ENCODE data around the gene CDH13.

CDH13 gene

GRCh38 chr16:83437036-83437435, 810.3 kb downstream of the CDH13 start:
- Mint-ChIP-seq H3K27ac (no peak overlapping the region), H3K4me1 (ENCODE audit: low read depth) (no peaks in the 10 kb centered on the region), H3K36me3 (ENCODE audit: low read depth) (no peaks in the 10 kb centered on the region), H3K4me3 (no peak overlapping the region), H3K9me3 (no peaks in the 10 kb centered on the region), H3K27me3 (no peaks in the 10 kb centered on the region)
- no peak for DNase-seq

- H3K27ac Mint-ChIP-seq = no peak overlapping the region
These were observed 811.6 kb downstream of the CDH13 start for GRCh38 chr16:83438326-83438725.

GRCh38 chr16:83439412-83439811, 812.6 kb downstream of the CDH13 start:
- Mint-ChIP-seq H3K27ac (no peak overlapping the region), H3K9me3 (no peaks in the 10 kb centered on the region), H3K4me3 (no peak overlapping the region), H3K4me1 (ENCODE audit: low read depth) (no peaks in the 10 kb centered on the region), H3K36me3 (ENCODE audit: low read depth) (no peaks in the 10 kb centered on the region), H3K27me3 (no peaks in the 10 kb centered on the region)
- DNase-seq = no peak

More at GRCh38 chr16:83438326-83438725, 811.6 kb downstream of the CDH13 start:
- no peak for DNase-seq
- Mint-ChIP-seq H3K36me3 (ENCODE audit: low read depth) (no peaks in the 10 kb centered on the region), H3K27me3 (no peaks in the 10 kb centered on the region), H3K9me3 (no peaks in the 10 kb centered on the region), H3K4me1 (ENCODE audit: low read depth) (no peaks in the 10 kb centered on the region), H3K4me3 (no peak overlapping the region)

GRCh38 chr16:83441517-83441916, 814.7 kb downstream of the CDH13 start:
- Mint-ChIP-seq H3K9me3 (no peaks in the 10 kb centered on the region), H3K27ac (no peak overlapping the region), H3K36me3 (ENCODE audit: low read depth) (no peaks in the 10 kb centered on the region), H3K27me3 (no peaks in the 10 kb centered on the region), H3K4me3 (no peak overlapping the region), H3K4me1 (ENCODE audit: low read depth) (no peaks in the 10 kb centered on the region)
- DNase-seq = no peak

- no peak for DNase-seq
- Mint-ChIP-seq H3K4me3 (no peak overlapping the region), H3K4me1 (ENCODE audit: low read depth) (no peaks in the 10 kb centered on the region), H3K36me3 (ENCODE audit: low read depth) (no peaks in the 10 kb centered on the region), H3K27me3 (no peaks in the 10 kb centered on the region), H3K9me3 (no peaks in the 10 kb centered on the region), H3K27ac (no peak overlapping the region)
These were observed 817.2 kb downstream of the CDH13 start for GRCh38 chr16:83443972-83444371.

GRCh38 chr16:83447560-83447959, 820.8 kb downstream of the CDH13 start:
- Mint-ChIP-seq H3K4me1 (ENCODE audit: low read depth) (no peaks in the 10 kb centered on the region), H3K36me3 (ENCODE audit: low read depth) (no peaks in the 10 kb centered on the region), H3K27me3 (no peaks in the 10 kb centered on the region), H3K9me3 (no peaks in the 10 kb centered on the region), H3K27ac (no peak overlapping the region), H3K4me3 (no peak overlapping the region)
- no peak for DNase-seq

- H3K4me1 Mint-ChIP-seq (ENCODE audit: low read depth) = no peaks in the 10 kb centered on the region
- H3K27me3 Mint-ChIP-seq = no peaks in the 10 kb centered on the region
- no peak overlapping the region for H3K27ac Mint-ChIP-seq
- no peaks in the 10 kb centered on the region for H3K9me3 Mint-ChIP-seq
- no peak for DNase-seq
- H3K36me3 Mint-ChIP-seq (ENCODE audit: low read depth) = no peaks in the 10 kb centered on the region
- H3K4me3 Mint-ChIP-seq = no peak overlapping the region
These were observed 823.1 kb downstream of the CDH13 start for GRCh38 chr16:83449861-83450260.

GRCh38 chr16:83453977-83454376, 827.2 kb downstream of the CDH13 start:
- Mint-ChIP-seq H3K9me3 (no peaks in the 10 kb centered on the region), H3K4me1 (ENCODE audit: low read depth) (no peaks in the 10 kb centered on the region), H3K27me3 (no peaks in the 10 kb centered on the region), H3K36me3 (ENCODE audit: low read depth) (no peaks in the 10 kb centered on the region), H3K27ac (no peak overlapping the region), H3K4me3 (no peak overlapping the region)
- DNase-seq = no peak

- no peak overlapping the region for H3K4me3 Mint-ChIP-seq
- no peaks in the 10 kb centered on the region for H3K27me3 Mint-ChIP-seq
- H3K9me3 Mint-ChIP-seq = no peaks in the 10 kb centered on the region
- no peaks in the 10 kb centered on the region for H3K4me1 Mint-ChIP-seq (ENCODE audit: low read depth)
- no peak for DNase-seq
- H3K27ac Mint-ChIP-seq = no peak overlapping the region
- H3K36me3 Mint-ChIP-seq (ENCODE audit: low read depth) = no peaks in the 10 kb centered on the region
These were observed 828.9 kb downstream of the CDH13 start for GRCh38 chr16:83455716-83456115.

GRCh38 chr16:83456934-83457333, 830.2 kb downstream of the CDH13 start:
- Mint-ChIP-seq H3K27me3 (no peaks in the 10 kb centered on the region), H3K4me1 (ENCODE audit: low read depth) (no peaks in the 10 kb centered on the region), H3K36me3 (ENCODE audit: low read depth) (no peaks in the 10 kb centered on the region), H3K4me3 (no peak overlapping the region), H3K9me3 (no peaks in the 10 kb centered on the region), H3K27ac (no peak overlapping the region)
- no peak for DNase-seq

- DNase-seq = no peak
- Mint-ChIP-seq H3K27me3 (no peaks in the 10 kb centered on the region), H3K4me3 (no peak overlapping the region), H3K27ac (no peak overlapping the region), H3K36me3 (ENCODE audit: low read depth) (no peaks in the 10 kb centered on the region), H3K9me3 (no peaks in the 10 kb centered on the region), H3K4me1 (ENCODE audit: low read depth) (no peaks in the 10 kb centered on the region)
These were observed 831.8 kb downstream of the CDH13 start for GRCh38 chr16:83458612-83459011.

GRCh38 chr16:83464991-83465390, 838.2 kb downstream of the CDH13 start:
- no peak overlapping the region for H3K4me3 Mint-ChIP-seq
- no peak for DNase-seq
- H3K27ac Mint-ChIP-seq = no peak overlapping the region
- no peaks in the 10 kb centered on the region for H3K36me3 Mint-ChIP-seq (ENCODE audit: low read depth)
- no peaks in the 10 kb centered on the region for H3K27me3 Mint-ChIP-seq
- no peaks in the 10 kb centered on the region for H3K9me3 Mint-ChIP-seq
- H3K4me1 Mint-ChIP-seq (ENCODE audit: low read depth) = no peaks in the 10 kb centered on the region

- Mint-ChIP-seq H3K36me3 (ENCODE audit: low read depth) (no peaks in the 10 kb centered on the region), H3K9me3 (no peaks in the 10 kb centered on the region), H3K4me1 (ENCODE audit: low read depth) (no peaks in the 10 kb centered on the region), H3K27me3 (no peaks in the 10 kb centered on the region), H3K4me3 (no peak overlapping the region), H3K27ac (no peak overlapping the region)
- DNase-seq = no peak
These were observed 843.6 kb downstream of the CDH13 start for GRCh38 chr16:83470416-83470815.

- no peaks in the 10 kb centered on the region for H3K4me1 Mint-ChIP-seq (ENCODE audit: low read depth)
- no peaks in the 10 kb centered on the region for H3K9me3 Mint-ChIP-seq
- no peak overlapping the region for H3K27ac Mint-ChIP-seq
- no peak overlapping the region for H3K4me3 Mint-ChIP-seq
- DNase-seq = no peak
- no peaks in the 10 kb centered on the region for H3K36me3 Mint-ChIP-seq (ENCODE audit: low read depth)
- no peaks in the 10 kb centered on the region for H3K27me3 Mint-ChIP-seq
These were observed 846.2 kb downstream of the CDH13 start for GRCh38 chr16:83472776-83473501.

- no peaks in the 10 kb centered on the region for H3K9me3 Mint-ChIP-seq
- no peaks in the 10 kb centered on the region for H3K36me3 Mint-ChIP-seq (ENCODE audit: low read depth)
- no peak overlapping the region for H3K4me3 Mint-ChIP-seq
- H3K4me1 Mint-ChIP-seq (ENCODE audit: low read depth) = no peaks in the 10 kb centered on the region
- H3K27me3 Mint-ChIP-seq = no peaks in the 10 kb centered on the region
- no peak for DNase-seq
- no peak overlapping the region for H3K27ac Mint-ChIP-seq
These were observed 847.3 kb downstream of the CDH13 start for GRCh38 chr16:83473926-83474650.

Data from activated T-cell treated with anti-CD3 and anti-CD28 coated beads, Interleukin-2, amount 50 U/mL, for 24 hours (primary cell).